Esophagus squamous epithelium (tissue), 4 donors: ENCODE data around the gene SIK3.

Source experiments
- POLR2A ChIP-seq, 4 donors: fragments of 450-650 bp; IDR thresholded peaks; one replicate each; pipeline ENCODE4 v1.6.1; 2017; ENCODE audit warnings: antibody characterized with exemption in 4 of 4, mild to moderate bottlenecking in 4 of 4, moderate library complexity in 3 of 4
- TF ChIP-seq, protein P1 (sequence below), 6 experiments: fragments of 450-650 bp in 4 of 6; fragments of 200-600 bp in 2 of 6; sonication (generic) in 2 of 6; IDR thresholded peaks; one replicate each; pipeline ENCODE4 v1.5.1; 2016 to 2019; ENCODE audit warnings: antibody characterized with exemption in 6 of 6, mild to moderate bottlenecking in 4 of 6, moderate library complexity in 4 of 6

DNA sequence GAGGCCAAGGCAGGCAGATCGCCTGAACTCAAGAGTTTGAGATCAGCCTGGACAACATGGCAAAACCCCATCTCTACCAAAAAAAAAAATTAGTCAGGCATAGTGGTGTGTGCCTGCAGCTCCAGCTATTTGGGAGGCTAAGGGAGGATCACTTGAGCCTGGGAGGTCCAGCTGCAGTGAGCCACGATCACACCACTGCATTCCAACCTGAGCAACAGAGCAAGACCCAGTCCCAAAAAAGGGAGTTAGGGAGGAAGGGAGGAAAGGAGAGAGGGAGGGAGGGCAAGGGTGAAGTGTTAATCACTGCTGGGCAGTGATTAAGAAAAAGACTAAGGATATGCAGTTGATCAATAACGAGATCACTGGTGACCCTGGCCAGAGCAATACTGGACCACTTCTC, 204.8 kb downstream of the SIK3 start:
- TF ChIP-seq, protein P1, sequence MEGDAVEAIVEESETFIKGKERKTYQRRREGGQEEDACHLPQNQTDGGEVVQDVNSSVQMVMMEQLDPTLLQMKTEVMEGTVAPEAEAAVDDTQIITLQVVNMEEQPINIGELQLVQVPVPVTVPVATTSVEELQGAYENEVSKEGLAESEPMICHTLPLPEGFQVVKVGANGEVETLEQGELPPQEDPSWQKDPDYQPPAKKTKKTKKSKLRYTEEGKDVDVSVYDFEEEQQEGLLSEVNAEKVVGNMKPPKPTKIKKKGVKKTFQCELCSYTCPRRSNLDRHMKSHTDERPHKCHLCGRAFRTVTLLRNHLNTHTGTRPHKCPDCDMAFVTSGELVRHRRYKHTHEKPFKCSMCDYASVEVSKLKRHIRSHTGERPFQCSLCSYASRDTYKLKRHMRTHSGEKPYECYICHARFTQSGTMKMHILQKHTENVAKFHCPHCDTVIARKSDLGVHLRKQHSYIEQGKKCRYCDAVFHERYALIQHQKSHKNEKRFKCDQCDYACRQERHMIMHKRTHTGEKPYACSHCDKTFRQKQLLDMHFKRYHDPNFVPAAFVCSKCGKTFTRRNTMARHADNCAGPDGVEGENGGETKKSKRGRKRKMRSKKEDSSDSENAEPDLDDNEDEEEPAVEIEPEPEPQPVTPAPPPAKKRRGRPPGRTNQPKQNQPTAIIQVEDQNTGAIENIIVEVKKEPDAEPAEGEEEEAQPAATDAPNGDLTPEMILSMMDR (IDR thresholded peaks at IDR 0.05): no peak
- no peak for TF ChIP-seq POLR2A (IDR thresholded peaks at IDR 0.05)
